Pancreas (tissue), 10 donors: ENCODE results near the gene S1PR2. TPM values are rescaled to one million over a fixed set of nuclear protein-coding genes. Genes with fewer than 3 reads are reported as not detected.
"Not testable (repeated sequence)": the region's sequence is repeated elsewhere in the genome, so short reads cannot be mapped to it uniquely, and the experiment has no call there.

Experiments
- ATAC-seq, 4 donors: fragments of 200-7000 bp; cut with Tn5 transposase; one replicate each; pipeline versions ENCODE4 v1.8.0 to v1.9.1; 2020; ENCODE audit warnings: mild to moderate bottlenecking in 4 of 4, moderate library complexity in 4 of 4
- DNase-seq, 6 donors: peaks; one replicate each; pipeline ENCODE4 v3.0.0-alpha.2; 2020
- FAIRE-seq: peaks from 2 replicates; lab custom pipeline; 2012; peaks lifted over from hg19 to GRCh38; lab: Jason Lieb, UNC
- H3K27ac ChIP-seq, 4 donors: fragments of 200-600 bp; sonication (generic); 1 replicate in 3 of 4; 2 replicates in 1 of 4; pipeline versions ENCODE4 v1.5.0 to v1.8.0; 2020
- H3K27me3 ChIP-seq, 4 donors: fragments of 200-600 bp; one replicate each; pipeline ENCODE4 v1.8.0; 2021
- H3K36me3 ChIP-seq, 3 donors: fragments of 200-600 bp; sonication (generic) in 1 of 3; one replicate each; pipeline versions ENCODE4 v1.5.0 to v1.8.0; 2020 to 2021
- H3K4me1 ChIP-seq, 3 donors: fragments of 200-600 bp; one replicate each; pipeline ENCODE4 v1.8.0; 2021
- H3K4me3 ChIP-seq, 4 donors: fragments of 200-600 bp; sonication (generic) in 2 of 4; one replicate each; pipeline versions ENCODE4 v1.5.0 to v1.8.0; 2020 to 2021
- H3K9me3 ChIP-seq, 4 donors: fragments of 200-600 bp; one replicate each; pipeline ENCODE4 v1.8.0; 2021
- WGBS, 2 donors: extraction: QIAGEN DNeasy Blood & Tissue Kit; methylation state at CpG; one replicate each; pipeline ENCODE4 v1.1.7; 2013; 5-methylcytosine and 5-hydroxymethylcytosine counted together
- intact Hi-C, 3 donors: fragments of 100-400 bp; cut with DNase I; formaldehyde crosslinking; loops; one replicate each; pipeline versions ENCODE4 v1.11.1 to v1.14.2; 2022
- polyA plus RNA-seq, 2 donors: library from polyadenylated mRNA; stranded (reverse); fragments of 200-250 nt; gene quantifications; one replicate each; pipeline ENCODE4 v1.2.3, GENCODE V29; 2013
- total RNA-seq, 6 donors: library from RNA; stranded (reverse); fragmentation: NEBNext Ultra II Directional in 4 of 6; extraction: Animal tissue kit (Norgen Biotek cat#: 25700) in 4 of 6; gene quantifications; one replicate each; pipeline versions ENCODE4 v1.2.1 to v1.2.4, GENCODE V29; 2021 to 2023
- TF ChIP-seq, protein P1 (sequence below), 4 donors: fragments of 200-600 bp; sonication (generic) in 3 of 4; IDR thresholded peaks; one replicate each; pipeline versions ENCODE4 v1.5.0 to v1.8.0; 2021; ENCODE audit warnings: antibody characterized with exemption in 4 of 4
- donor health status: healthy with polysubstance abuse.
- donor health status: DM: no; HTN: no; CAD: no; lungs with moderate emphysema.
- donor health status: DM: no; HTN: no; CAD: no.
- donor health status: control.
- donor health status: control.
- donor health status: Bipolar disorder and iron deficiency.
- donor health status: DM: yes; HTN: yes; CAD: no.
- donor health status: DM: no; HTN: no; CAD: no.
- donor health status: DM: no; HTN: no; CAD: no.
- donor health status: DM: yes; HTN: yes; CAD: no.

Gene S1PR2
- total and polyA plus RNA-seq, 8 donors: 1.6 to 4.8 (median 2.4) TPM

DNA sequence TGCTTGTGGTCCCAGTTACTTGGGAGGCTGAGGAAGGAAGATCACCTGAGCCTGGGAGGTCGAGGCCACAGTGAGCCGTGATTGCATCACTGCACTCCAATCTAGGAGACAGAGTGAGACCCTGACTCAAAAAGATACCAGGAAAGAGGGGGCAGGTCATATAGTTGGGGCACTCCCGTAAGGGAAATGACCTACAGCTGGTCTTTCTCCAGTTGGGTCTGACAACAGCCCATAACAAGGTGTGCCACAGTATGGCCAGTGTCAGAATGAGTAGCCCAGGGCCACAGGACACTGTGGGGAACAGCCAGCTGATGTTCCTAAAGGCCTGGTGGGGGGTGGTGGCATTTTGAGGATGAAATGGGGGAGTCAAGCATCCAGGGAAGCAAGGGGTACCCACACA lies 47.2 kb downstream of the S1PR2 start:
- intact Hi-C loops: no loop called here
- Histone ChIP-seq H3K36me3 (peaks cover 0 to 2% (median 0%) of the 10 kb centered on the region in 3 donors), H3K4me3 (no peak overlapping the region), H3K27ac (no peak overlapping the region), H3K9me3 (no peaks in the 10 kb centered on the region), H3K4me1 (no peaks in the 10 kb centered on the region), H3K27me3 (no peaks in the 10 kb centered on the region)
- no peak for FAIRE-seq
- ATAC-seq: no peak
- TF ChIP-seq, protein P1, sequence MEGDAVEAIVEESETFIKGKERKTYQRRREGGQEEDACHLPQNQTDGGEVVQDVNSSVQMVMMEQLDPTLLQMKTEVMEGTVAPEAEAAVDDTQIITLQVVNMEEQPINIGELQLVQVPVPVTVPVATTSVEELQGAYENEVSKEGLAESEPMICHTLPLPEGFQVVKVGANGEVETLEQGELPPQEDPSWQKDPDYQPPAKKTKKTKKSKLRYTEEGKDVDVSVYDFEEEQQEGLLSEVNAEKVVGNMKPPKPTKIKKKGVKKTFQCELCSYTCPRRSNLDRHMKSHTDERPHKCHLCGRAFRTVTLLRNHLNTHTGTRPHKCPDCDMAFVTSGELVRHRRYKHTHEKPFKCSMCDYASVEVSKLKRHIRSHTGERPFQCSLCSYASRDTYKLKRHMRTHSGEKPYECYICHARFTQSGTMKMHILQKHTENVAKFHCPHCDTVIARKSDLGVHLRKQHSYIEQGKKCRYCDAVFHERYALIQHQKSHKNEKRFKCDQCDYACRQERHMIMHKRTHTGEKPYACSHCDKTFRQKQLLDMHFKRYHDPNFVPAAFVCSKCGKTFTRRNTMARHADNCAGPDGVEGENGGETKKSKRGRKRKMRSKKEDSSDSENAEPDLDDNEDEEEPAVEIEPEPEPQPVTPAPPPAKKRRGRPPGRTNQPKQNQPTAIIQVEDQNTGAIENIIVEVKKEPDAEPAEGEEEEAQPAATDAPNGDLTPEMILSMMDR (IDR thresholded peaks at IDR 0.05): no peak
- 91 to 95% methylated on average over 3 of the region's 3 CpGs for WGBS, 2 donors
- DNase-seq: no peak

GRCh38 chr19:10182847-10183246 lies 48.3 kb downstream of the S1PR2 start:
- WGBS, 2 donors: 93 to 96% methylated on average over 10 of the region's 10 CpGs
- TF ChIP-seq, protein P1 (IDR thresholded peaks at IDR 0.05): no peak
- ATAC-seq (no peak), DNase-seq (no peak), FAIRE-seq (no peak)
- no peaks in the 10 kb centered on the region for H3K9me3 ChIP-seq
- intact Hi-C loops: no loop called here
- H3K4me1 ChIP-seq: no peaks in the 10 kb centered on the region
- no peak overlapping the region for H3K4me3 ChIP-seq
- H3K36me3 ChIP-seq: peaks cover 0 to 2% (median 0%) of the 10 kb centered on the region in 3 donors
- H3K27me3 ChIP-seq: no peaks in the 10 kb centered on the region
- H3K27ac ChIP-seq: no peak overlapping the region

DNA sequence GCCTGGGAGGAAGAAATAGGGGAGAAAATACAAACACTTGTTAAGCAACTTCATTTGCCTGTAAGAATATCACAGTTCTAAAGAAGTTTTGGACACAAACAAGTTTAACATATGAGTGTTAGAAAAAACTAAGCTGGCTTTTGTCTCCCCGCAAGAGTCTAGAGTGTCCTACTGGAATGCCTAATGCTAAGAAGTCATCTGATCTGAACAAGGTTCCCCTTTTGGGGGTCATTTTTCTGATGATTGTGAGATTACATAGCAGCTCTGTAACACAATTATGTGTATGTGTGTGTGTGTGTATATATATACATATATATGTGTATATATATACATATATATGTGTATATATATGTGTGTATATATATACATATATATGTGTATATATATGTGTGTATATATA lies 49.1 kb downstream of the S1PR2 start:
- Histone ChIP-seq H3K9me3 (no peaks in the 10 kb centered on the region), H3K36me3 (peaks cover 0 to 2% (median 0%) of the 10 kb centered on the region in 3 donors), H3K27me3 (no peaks in the 10 kb centered on the region), H3K4me3 (no peak overlapping the region), H3K27ac (no peak overlapping the region), H3K4me1 (no peaks in the 10 kb centered on the region)
- FAIRE-seq (peak; percentile 56), DNase-seq (no peak), ATAC-seq (no peak)
- intact Hi-C loops: no loop called here
- WGBS, 2 donors: 97 to 100% methylated on average over 1 of the region's 1 CpG
- TF ChIP-seq, protein P1 (IDR thresholded peaks at IDR 0.05): no peak

DNA sequence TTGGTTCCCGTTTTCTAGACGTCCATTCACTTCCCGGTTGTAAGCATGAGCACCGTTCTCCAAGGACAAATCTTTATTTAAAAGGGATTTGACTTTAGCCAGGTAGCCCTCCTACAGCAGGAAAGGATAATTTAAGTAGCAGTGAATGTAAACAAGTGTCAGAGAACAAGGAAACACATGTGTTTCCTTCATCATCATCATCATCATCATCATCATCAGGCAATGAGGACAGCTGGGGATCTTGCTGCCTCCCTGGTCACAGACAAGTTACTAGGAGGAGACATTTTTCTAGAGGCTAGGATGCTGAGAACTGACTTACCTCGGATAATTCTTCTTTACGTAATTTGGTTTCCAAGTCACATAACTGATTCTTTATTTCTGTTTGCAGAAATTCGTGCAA lies 50.7 kb downstream of the S1PR2 start:
- TF ChIP-seq, protein P1 (IDR thresholded peaks at IDR 0.05): no peak
- no peaks in the 10 kb centered on the region for H3K27me3 ChIP-seq
- intact Hi-C loops: no loop called here
- no peak overlapping the region for H3K4me3 ChIP-seq
- H3K4me1 ChIP-seq: no peaks in the 10 kb centered on the region
- ATAC-seq: no peak
- no peak for FAIRE-seq
- H3K36me3 ChIP-seq: peaks cover 0 to 2% (median 0%) of the 10 kb centered on the region in 3 donors
- no peak overlapping the region for H3K27ac ChIP-seq
- 81 to 88% methylated on average over 7 of the region's 7 CpGs for WGBS, 2 donors
- DNase-seq: no peak
- H3K9me3 ChIP-seq: no peaks in the 10 kb centered on the region

GRCh38 chr19:10180024-10180423 lies 51.1 kb downstream of the S1PR2 start:
- H3K4me3 ChIP-seq, H3K4me1 ChIP-seq, H3K27ac ChIP-seq, DNase-seq, H3K9me3 ChIP-seq, FAIRE-seq, intact Hi-C loops, H3K36me3 ChIP-seq, H3K27me3 ChIP-seq, ATAC-seq: not testable (repeated sequence)
- WGBS, 2 donors: 95 to 96% methylated on average over 6 of the region's 6 CpGs
